SW480 (cell line): ENCODE results near the gene SLC25A20.

ENCODE experiments used
- DNase-seq: peaks from one replicate; pipeline ENCODE4 v3.0.0-alpha.2; 2016; ENCODE audit warnings: low spot score

SLC25A20 gene

DNA sequence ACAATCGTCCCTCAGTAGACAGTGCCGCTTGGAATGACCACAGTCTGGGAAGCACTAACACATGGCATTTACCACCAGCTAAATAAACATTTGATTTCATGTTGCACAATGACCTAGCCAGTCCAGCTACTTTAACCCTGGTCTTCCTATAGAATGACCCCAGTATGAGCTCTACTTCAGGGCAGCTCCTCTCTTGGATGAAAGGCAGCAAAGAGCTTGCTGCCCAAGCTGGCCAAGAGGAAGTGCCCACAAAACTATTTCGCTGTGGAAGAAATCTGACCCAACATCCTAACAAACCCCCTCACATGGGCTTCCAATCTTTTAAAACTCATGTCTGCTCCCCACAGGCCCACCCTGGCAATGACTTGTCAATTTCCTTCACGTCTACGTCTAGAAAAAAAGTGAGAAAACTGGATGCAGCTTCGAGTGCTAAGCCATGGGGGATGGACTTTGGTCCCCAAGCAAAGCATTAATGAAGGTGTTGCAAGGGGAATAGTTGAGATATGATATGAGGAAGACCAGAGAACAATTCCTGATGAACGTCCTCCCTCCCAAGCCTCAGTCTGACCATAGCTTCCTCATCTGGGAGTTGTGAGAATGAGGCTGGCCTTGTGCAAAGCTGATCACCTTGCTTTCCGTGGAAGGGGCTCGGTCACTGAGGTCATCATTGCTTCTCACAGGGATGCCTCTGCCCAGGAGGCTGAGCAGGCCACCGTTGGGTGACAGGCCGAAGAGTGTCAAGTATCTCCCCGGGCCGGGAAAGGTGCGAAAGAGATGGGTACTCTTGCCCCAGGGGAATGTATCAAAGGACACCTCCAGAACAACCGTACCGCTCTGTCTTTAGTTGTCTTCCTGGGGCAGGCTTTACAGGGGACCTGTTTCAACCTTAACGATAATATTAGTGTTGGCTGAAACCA, 964 bp downstream of the SLC25A20 start:
- DNase-seq = no peak

DNA sequence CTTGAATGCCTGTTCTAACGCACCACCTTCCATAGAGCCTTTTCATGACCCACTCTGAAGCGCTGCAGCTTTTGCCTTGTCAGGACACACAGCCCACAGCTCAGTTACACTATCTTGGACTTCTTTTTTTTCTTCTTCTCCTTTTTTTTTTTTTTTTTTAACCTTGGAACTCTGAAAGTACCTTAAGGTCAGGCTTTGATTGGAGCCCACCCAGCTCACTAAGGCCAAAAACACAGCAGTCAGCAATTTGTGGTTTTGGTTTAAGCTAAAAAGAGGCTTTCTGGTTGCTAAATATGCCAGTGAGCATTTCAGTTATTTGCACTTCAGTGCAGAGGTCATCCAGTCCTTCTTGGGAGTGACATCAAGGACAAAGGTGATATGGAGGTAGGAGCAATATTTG, 1.7 kb downstream of the SLC25A20 start:
- no peak for DNase-seq

DNA sequence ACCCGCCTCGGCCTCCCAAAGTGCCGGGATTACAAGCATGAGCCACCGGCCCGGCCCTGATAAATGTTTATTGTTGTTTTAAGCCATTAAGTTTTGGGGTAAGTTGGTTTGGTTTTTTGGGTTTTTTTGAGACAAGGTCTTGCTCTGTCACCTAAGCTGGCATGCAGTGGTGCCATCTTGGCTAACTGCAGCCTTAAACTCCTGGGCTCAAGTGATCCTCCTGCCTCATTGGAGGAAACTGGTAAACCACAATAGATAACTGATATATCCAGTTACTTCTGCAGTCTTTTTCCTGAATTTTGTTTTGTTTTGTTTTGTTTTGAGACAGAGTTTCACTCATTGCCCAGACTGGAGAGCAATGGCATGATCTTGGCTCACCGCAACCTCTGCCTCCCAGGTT, 4.2 kb downstream of the SLC25A20 start:
- no peak for DNase-seq

GRCh38 chr3:48891606-48892005, 7.1 kb downstream of the SLC25A20 start:
- no peak for DNase-seq

DNA sequence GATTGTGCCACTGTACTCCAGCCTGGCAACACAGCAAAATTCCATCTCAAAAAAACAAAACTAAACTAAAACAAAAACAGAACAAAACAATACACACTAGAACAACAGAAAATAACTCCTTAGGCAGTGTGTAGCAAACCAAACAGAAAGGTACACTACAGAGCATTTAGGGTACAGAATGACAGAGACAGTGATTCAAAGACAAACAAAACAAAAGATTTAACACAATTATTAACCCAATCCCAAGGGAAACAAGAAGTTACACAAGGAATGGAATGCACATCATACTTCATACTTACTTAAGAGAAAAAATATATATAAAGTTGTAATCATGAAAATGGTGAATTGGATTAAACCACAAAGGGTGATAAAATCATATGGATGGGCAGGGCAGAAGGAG, 12.9 kb downstream of the SLC25A20 start:
- no peak for DNase-seq

DNA sequence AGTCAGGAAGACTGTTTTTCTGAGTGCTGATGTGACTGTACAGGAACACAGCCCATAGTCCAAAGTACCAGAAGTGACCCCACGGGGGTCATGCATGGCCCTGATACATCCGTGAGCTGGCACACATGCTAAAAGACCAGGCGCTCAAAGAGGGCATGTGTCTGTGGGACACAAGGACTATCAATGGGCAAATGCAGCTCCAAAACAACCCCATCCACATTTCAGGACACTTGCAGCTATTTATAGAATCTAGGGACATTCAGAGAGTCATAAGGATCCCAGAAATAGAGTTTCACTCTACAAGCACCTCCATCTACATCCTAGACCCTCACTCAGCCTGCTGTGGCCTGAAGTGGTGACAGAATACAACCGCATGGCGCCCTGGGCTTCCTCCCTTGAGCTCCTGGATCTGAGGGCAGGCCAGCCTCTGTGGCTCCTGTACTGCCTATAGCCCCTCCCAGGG, 17.0 kb downstream of the SLC25A20 start:
- no peak for DNase-seq

GRCh38 chr3:48881006-48881405, 17.7 kb downstream of the SLC25A20 start:
- DNase-seq = no peak

GRCh38 chr3:48879994-48880377, 18.7 kb downstream of the SLC25A20 start:
- DNase-seq = no peak

- no peak for DNase-seq
Measured at GRCh38 chr3:48879307-48879993, 19.2 kb downstream of the SLC25A20 start.

GRCh38 chr3:48877671-48878070, 21.0 kb downstream of the SLC25A20 start:
- DNase-seq = no peak

DNA sequence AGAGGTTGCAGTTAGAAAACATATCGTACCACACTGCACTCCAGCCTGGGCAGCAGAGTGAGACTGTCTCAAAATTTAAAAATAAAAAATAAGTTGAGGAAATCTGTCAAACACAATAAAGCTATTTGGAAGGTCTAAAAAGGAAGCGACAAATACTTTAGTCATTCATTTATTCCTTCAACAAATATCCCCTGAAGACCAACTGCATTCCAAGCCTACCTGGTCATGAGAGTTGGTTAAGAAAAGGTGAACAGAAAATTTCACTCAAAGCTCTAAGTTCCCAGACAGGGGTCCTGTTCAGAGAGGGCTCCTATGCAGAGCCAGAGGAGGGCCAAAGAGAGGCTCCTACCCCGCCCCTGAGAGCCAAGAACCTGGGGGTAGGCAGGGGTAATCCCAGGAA, 35.6 kb downstream of the SLC25A20 start:
- DNase-seq = no peak

DNA sequence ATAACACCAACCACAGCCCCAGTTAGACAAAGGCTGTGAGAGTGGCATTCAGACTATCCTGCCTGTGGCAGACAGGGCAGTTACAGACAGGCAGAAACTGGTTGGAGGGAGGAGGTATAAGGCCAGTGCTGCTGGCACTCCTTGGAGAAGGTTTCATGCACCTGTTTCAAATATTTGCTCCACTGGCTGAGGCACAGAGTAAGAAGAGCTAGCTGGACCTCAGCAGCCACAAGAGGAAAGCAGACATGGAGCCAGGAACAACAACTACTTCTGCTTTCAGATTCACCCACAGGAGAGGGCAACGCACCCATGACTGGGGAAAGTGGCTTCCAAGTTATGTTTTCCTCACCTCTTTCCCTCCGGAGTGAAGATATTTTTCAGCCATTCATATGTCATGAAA, 39.5 kb downstream of the SLC25A20 start:
- DNase-seq = no peak

GRCh38 chr3:48858709-48859108, 40.0 kb downstream of the SLC25A20 start:
- no peak for DNase-seq

DNA sequence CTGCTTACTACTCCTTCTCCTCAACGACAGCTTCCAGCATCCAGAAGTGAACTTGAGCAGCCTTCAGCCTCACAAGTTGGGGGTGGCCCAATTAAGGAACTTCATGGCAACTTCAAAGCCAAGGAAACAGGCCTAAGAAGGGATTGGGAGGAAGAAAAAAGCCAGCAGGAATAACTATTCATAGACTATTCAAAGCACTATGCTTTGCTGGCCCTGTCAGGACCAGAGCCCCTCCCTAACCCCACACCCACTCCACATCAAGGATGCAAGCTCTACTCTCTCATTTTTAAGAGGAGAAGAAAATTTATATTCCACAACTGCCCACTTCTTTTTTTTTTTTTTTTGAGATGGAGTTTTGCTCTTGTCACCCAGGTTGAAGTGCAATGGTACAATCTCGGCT, 41.0 kb downstream of the SLC25A20 start:
- DNase-seq = no peak

- no peak for DNase-seq
Measured at GRCh38 chr3:48856469-48856868, 42.2 kb downstream of the SLC25A20 start.

- no peak for DNase-seq
Measured at GRCh38 chr3:48855681-48856447, 42.8 kb downstream of the SLC25A20 start.

DNA sequence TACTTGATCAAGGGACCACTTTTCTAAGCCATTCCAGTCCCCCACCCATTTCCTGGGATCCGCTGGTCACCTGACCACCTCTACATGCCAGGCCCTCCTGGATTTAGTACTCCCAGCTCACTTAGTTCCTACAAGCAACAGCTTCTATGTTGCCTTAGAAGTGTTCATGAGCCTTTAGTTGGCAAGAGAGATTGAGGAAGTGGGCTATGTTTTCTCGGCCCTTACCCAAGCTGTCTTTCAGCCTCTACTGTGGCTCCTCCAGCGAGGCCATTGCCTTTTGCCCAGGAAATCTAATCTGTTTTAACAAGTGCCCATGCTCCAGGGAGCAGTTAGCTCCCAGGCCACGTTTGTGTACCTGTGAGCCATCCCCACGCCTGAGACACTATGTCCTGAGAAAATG, 46.5 kb downstream of the SLC25A20 start:
- no peak for DNase-seq

- DNase-seq = no peak
Measured at GRCh38 chr3:48851407-48851806, 47.3 kb downstream of the SLC25A20 start.

GRCh38 chr3:48848816-48849515, 49.7 kb downstream of the SLC25A20 start:
- DNase-seq = no peak

DNA sequence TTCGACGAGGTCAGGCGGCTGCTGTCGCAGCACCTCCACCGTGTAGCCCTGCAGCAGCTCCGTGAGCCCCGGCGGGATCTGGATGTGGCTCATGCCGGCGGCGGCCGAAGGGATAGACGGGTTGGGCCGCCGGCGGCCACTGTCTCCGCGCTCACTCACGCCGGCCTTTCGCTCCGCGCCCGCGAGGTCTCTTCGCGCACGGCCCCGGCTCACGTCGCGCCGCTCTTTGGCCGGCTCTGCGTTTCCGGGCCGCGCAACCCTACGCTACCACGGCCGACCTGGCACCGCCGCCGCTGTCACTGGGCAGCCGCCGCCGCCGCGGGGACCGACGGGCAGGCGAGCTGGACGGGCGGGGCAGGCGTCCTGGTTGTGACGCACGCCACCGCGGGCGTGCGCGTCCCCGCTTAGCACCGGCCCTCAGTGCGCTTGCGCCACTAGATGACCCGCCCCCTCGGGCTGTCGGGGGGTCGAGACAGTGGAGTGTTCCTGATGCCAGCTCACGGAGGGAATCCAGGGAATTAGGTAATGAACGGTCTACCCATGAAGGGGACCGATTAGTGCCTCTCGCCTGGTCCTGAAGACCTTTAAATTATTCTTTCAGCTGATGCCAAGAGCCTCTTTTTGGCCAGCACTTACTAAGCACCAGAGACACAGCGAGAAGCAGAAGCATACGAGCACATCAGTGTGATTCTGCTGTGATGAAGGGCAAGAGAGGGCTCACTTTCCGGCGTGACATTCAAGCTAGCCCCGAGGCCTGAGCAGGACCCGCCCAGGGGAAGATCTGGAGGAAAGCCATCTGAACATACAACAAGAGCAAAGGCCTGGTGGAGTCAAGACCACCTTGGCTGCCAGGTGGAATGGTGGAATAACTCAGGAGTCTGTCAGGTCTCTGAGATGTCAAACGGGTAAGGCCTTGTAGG, 50.9 kb downstream of the SLC25A20 start, which contains the start of gene PRKAR2A:
Gene PRKAR2A, minus strand, starts transcription at position 371 of the 920 bp plus-strand sequence. Its CDS starts 278 bp downstream, at position 93.
- peak; percentile 86 for DNase-seq

- DNase-seq = peak; percentile 88
Measured at GRCh38 chr3:48847053-48847503, 51.6 kb downstream of the SLC25A20 start.
